IPS-11a (cell line): ENCODE results near the gene ADK.
"Not testable (repeated sequence)": the region's sequence is repeated elsewhere in the genome, so short reads cannot be mapped to it uniquely, and the experiment has no call there.

Experiments used
- H3K4me3 ChIP-seq: one replicate; pipeline ENCODE4 v1.5.1; 2013; ENCODE audit warnings: low read depth, low read length, control low read depth

ADK gene

GRCh38 chr10:74293686-74294371 lies 142.8 kb downstream of the ADK start:
- H3K4me3 ChIP-seq, result no peak overlapping the region

- H3K4me3 ChIP-seq, result no peak overlapping the region
These were observed 146.5 kb downstream of the ADK start for GRCh38 chr10:74297389-74298080.

GRCh38 chr10:74300074-74300621 lies 149.1 kb downstream of the ADK start:
- H3K4me3 ChIP-seq, result not testable (repeated sequence)

- H3K4me3 ChIP-seq, result no peak overlapping the region
These were observed 149.6 kb downstream of the ADK start for GRCh38 chr10:74300666-74301065.

- H3K4me3 ChIP-seq, result no peak overlapping the region
These were observed 154.7 kb downstream of the ADK start for GRCh38 chr10:74305730-74306129.

- H3K4me3 ChIP-seq, result no peak overlapping the region
These were observed 155.4 kb downstream of the ADK start for GRCh38 chr10:74306227-74306982.

- H3K4me3 ChIP-seq, result no peak overlapping the region
These were observed 156.1 kb downstream of the ADK start for GRCh38 chr10:74307061-74307651.

- H3K4me3 ChIP-seq, result no peak overlapping the region
These were observed 159.7 kb downstream of the ADK start for GRCh38 chr10:74310652-74311257.

GRCh38 chr10:74314166-74314565 lies 163.1 kb downstream of the ADK start:
- H3K4me3 ChIP-seq, result no peak overlapping the region

- H3K4me3 ChIP-seq, result no peak overlapping the region
These were observed 169.0 kb downstream of the ADK start for GRCh38 chr10:74320026-74320425.

GRCh38 chr10:74320717-74321116 lies 169.7 kb downstream of the ADK start:
- no peak overlapping the region for H3K4me3 ChIP-seq

GRCh38 chr10:74322141-74322540 lies 171.1 kb downstream of the ADK start:
- H3K4me3 ChIP-seq, result no peak overlapping the region

GRCh38 chr10:74322565-74322964 lies 171.5 kb downstream of the ADK start:
- no peak overlapping the region for H3K4me3 ChIP-seq

GRCh38 chr10:74328388-74328787 lies 177.4 kb downstream of the ADK start:
- no peak overlapping the region for H3K4me3 ChIP-seq

GRCh38 chr10:74329873-74330272 lies 178.9 kb downstream of the ADK start:
- H3K4me3 ChIP-seq, result no peak overlapping the region

GRCh38 chr10:74330646-74331045 lies 179.6 kb downstream of the ADK start:
- no peak overlapping the region for H3K4me3 ChIP-seq

- H3K4me3 ChIP-seq, result no peak overlapping the region
These were observed 181.4 kb downstream of the ADK start for GRCh38 chr10:74332398-74332797.

- H3K4me3 ChIP-seq, result no peak overlapping the region
These were observed 182.2 kb downstream of the ADK start for GRCh38 chr10:74333174-74333573.

GRCh38 chr10:74334221-74334620 lies 183.2 kb downstream of the ADK start:
- H3K4me3 ChIP-seq, result no peak overlapping the region

GRCh38 chr10:74335501-74335900 lies 184.5 kb downstream of the ADK start:
- no peak overlapping the region for H3K4me3 ChIP-seq
